ENCODE results near the gene SMCR8.
"Not testable (repeated sequence)": the region's sequence is repeated elsewhere in the genome, so short reads cannot be mapped to it uniquely, and the experiment has no call there.

SMCR8 gene

GRCh38 chr17:18315961-18316360 is 868 bp downstream of the SMCR8 start:
- no peak for DNase-seq (ENCODE audit: low read depth, low spot score)

- DNase-seq (ENCODE audit: low read depth, low spot score), result no peak
These were observed 3.0 kb downstream of the SMCR8 start for GRCh38 chr17:18318117-18318516.

GRCh38 chr17:18318771-18319450 is 3.8 kb downstream of the SMCR8 start:
- DNase-seq (ENCODE audit: low read depth, low spot score), result no peak

GRCh38 chr17:18319604-18320256 is 4.6 kb downstream of the SMCR8 start:
- no peak for DNase-seq (ENCODE audit: low read depth, low spot score)

DNA sequence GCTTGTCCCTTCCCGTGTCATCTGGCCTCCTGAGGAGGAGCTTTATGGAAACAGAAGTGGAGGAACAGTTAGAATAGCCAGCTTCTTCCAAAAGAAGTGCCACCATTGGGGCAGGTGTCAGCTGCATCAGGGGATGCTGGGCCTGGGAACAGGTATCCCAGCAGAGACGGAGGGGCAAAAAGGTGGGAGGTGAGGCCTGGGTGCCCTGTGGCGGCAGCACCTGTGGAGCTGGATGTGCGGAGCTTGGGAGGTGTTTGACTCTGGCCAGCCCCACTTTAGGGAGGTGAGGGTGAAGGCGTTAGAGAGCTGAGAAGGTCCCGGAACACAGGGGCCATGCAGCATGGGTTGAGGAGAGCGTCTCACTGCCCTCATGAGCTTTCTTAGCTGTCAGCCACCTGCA is 5.2 kb downstream of the SMCR8 start:
- no peak for DNase-seq (ENCODE audit: low read depth, low spot score)

DNA sequence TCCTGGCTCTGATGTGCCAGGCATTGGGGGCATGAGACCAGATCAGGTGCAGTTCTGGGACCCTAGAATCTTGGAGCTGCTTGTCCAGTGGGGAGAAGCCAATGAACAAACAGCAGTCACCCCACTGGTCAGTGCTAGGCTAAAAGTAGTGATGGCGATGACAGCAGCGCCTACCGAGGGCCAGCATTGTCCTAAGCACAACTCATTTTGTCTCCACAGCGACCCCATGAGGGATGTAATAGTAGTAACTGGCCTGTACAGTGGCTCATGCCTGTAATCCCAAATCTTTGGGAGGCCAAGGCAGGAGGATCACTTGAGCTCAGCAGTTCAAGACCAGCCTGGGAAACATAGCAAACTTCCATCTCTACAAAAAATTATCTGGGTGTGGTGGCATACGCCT is 6.2 kb downstream of the SMCR8 start:
- no peak for DNase-seq (ENCODE audit: low read depth, low spot score)

DNA sequence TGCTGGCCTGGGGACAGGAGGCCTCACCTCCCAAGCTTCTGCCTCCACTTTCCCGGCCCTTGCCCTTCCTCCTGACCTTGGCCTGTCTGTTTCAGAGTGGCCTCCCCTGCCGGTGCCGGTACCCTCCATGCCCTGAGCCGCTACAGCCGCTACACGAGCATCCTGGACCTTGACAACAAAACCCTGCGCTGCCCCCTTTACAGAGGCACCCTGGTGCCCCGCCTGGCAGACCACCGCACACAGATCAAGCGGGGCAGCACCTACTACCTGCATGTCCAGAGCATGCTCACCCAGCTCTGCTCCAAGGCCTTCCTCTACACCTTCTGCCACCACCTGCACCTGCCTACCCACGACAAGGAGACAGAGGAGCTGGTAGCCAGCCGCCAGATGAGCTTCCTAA is 7.4 kb downstream of the SMCR8 start:
- no peak for DNase-seq (ENCODE audit: low read depth, low spot score)

- DNase-seq (ENCODE audit: low read depth, low spot score), result no peak
These were observed 7.9 kb downstream of the SMCR8 start for GRCh38 chr17:18323007-18323406.

DNA sequence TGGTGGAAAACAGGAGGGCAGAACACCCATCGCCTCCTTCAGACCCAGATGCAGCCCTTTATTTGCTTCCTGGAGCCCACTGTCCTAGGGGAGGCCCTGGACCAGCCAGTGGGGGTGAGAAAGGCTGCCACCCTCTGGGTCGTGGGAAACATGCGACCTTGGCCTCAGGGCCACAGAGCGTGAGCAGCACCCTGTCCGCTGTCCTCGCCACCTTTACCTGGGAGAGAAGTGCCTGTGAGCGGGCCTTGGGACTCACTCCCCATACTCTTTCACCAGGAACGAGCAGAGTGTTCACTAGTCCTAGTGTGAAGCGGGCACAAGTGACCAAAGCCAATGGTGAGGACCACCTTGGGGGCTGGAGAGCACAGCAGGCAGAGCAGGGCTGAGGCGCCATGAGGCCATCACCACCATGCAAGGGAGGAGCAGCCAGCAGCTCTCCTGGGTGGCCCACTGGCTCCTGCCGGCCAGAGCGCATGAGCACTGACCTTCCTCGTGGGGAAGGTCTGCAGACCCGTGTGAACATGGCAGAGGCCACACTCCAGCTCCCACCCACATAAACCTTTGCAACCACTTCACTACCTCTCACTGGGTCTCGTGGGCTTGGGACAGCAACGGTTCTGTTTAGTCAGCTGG is 8.5 kb downstream of the SMCR8 start:
- no peak for DNase-seq (ENCODE audit: low read depth, low spot score)

- DNase-seq (ENCODE audit: low read depth, low spot score), result no peak
These were observed 9.3 kb downstream of the SMCR8 start for GRCh38 chr17:18324140-18325050.

DNA sequence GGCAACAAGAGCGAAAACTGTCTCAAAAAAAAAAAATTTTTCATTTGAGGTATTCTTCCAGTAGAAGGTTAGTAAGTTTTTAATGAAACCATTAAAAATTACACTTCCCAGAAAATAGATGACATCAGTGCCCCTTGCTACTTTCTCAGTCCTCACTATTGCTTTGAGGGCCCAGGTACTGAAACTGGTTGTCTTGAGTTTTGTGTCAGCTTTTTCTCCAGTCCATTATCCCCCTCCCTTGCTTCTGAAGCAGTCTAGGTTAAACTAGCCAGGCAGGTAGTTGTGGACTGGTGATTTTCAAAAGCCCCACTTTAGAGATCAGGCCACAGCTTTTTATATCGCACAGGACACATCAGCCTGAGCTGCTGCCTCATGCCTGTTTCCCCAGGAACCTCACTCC is 10.9 kb downstream of the SMCR8 start:
- no peak for DNase-seq (ENCODE audit: low read depth, low spot score)

DNA sequence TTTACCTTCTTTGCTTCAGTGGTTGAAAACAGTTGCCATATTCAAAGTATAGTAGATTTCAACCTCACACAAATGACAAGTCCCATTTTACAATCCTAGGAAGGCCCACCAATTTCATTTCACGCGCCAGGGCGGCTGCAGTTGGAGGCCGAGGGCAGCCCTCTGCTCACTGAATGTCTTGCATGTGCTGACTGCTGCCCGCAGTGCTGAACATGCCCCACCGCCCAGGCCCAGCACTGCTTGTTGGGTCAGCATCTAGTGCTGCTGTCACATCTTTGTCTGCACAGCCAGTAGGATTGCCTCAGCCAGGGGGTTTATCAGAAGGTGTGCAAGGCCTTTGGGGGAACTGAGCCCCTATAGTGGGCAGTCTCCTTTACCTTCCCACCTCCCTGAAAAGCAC is 11.5 kb downstream of the SMCR8 start:
- no peak for DNase-seq (ENCODE audit: low read depth, low spot score)

GRCh38 chr17:18327093-18327492 is 12.0 kb downstream of the SMCR8 start:
- no peak for DNase-seq (ENCODE audit: low read depth, low spot score)

GRCh38 chr17:18327556-18327955 is 12.5 kb downstream of the SMCR8 start:
- no peak for DNase-seq (ENCODE audit: low read depth, low spot score)

GRCh38 chr17:18328643-18329204 is 13.6 kb downstream of the SMCR8 start:
- no peak for DNase-seq (ENCODE audit: low read depth, low spot score)

DNA sequence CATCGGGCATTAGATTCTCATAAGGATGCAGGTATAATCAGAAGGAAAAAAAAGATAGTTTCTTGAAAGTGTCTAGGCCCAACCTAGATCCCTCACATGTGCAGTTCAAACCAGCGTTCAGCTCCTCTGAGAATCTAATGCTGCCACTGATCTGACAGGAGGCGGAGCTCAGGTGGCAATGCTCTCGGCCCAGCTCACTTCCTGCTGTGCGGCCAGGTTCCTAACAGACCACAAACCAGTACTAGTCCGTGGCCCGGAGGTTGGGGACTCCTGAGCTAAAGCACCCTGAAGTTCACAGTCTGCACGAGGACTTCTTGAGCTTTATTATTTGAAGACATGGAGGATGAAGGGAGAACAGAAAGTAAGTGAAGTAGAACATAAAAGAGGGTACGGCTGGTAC is 16.8 kb downstream of the SMCR8 start:
- DNase-seq (ENCODE audit: low read depth, low spot score), result no peak

- DNase-seq (ENCODE audit: low read depth, low spot score), result no peak
These were observed 17.9 kb downstream of the SMCR8 start for GRCh38 chr17:18332909-18333489.

GRCh38 chr17:18338158-18338557 is 23.1 kb downstream of the SMCR8 start:
- DNase-seq (ENCODE audit: low read depth, low spot score), result not testable (repeated sequence)

DNA sequence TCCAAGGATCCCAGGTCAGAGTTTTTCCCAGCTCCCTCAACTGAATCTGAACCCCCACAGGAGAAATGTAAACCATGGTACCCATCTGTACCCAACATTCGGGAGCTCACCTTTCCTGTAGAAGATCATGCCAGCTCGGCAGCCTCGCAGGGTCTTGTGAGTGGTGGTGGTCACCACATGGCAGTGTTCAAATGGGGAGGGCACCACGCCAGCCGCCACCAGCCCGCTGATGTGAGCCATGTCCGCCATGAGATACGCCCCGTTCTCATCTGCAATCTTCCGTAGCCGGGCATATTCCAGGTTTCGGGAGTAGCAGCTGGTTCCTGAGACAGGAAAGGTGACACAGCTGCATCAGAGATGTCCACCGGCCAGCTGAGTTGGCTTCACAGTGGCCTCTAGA is 24.8 kb downstream of the SMCR8 start:
- no peak for DNase-seq (ENCODE audit: low read depth, low spot score)

DNA sequence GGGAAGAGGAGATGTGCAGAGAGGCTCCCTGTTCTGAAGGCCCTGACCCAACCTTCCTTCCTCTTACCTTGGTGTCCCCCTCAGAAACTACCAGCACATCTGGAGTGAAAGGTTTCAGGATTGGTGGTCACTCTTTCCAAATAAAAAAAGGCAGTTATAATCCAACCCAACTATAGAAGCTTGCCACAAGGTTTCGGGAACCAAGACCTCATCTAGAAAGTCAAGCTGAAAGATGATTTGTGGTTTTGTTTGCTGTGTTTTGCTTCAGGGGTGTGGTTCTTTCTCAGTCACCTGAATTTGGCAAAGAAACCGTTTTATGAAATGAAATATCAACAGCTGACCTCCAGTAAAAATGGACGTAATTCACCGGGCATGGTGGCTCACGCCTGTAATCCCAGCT is 28.9 kb downstream of the SMCR8 start:
- DNase-seq (ENCODE audit: low read depth, low spot score), result no peak

DNA sequence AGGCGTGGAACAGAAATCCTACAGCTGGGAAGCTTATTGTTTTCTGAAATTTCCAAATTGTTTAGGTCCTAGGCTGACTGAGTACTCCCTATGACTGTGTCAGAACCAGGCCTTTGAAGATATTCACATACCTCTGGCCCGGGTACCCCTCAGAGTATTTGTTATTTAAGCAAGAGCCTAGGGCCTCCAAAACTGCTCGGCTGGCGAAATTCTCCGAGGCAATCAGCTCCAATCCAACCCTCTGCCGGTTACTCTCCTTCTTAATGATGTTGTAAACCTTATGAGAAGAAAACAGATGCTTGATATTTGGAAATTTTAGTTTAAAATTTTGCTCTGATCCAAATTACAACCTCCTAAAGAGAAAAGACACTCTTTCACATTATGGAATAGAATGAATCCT is 38.4 kb downstream of the SMCR8 start:
- DNase-seq (ENCODE audit: low read depth, low spot score), result no peak

Data from activated CD4-positive, CD25-positive, alpha-beta regulatory T cell treated with anti-CD3 and anti-CD28 coated beads, Interleukin-2, amount 50 U/mL, for 16 hours (primary cell).